Activated B cell treated with CpG ODN at 0.5 μM for 24 hours (primary cell): ENCODE results near the gene AGBL1. TPM values are rescaled to one million over a fixed set of nuclear protein-coding genes. Genes with fewer than 3 reads are reported as not detected.

Source experiments
- ATAC-seq: fragments of 200-7000 bp; cut with Tn5 transposase; one replicate; pipeline ENCODE4 v1.10.0; 2021; ENCODE audit warnings: low read depth, mild to moderate bottlenecking, moderate library complexity
- CTCF ChIA-PET: fragments of 350-600 bp; sonication (Branson Sonifier 250); formaldehyde crosslinking; loops from one replicate; lab custom pipeline; 2021; ENCODE audit warnings: antibody characterized with exemption; lab: Charles Lee
- POLR2A ChIA-PET: fragments of 350-600 bp; sonication (Branson Sonifier 250); formaldehyde crosslinking; loops from one replicate; lab custom pipeline; 2021; ENCODE audit warnings: antibody characterized with exemption; lab: Charles Lee
- DNase-seq: peaks from one replicate; pipeline ENCODE4 v3.0.0; 2022
- H3K27ac Mint-ChIP-seq: one replicate; pipeline ENCODE4 v1.8.0; 2020; ENCODE audit warnings: mixed read lengths
- H3K27me3 Mint-ChIP-seq: one replicate; pipeline ENCODE4 v1.8.0; 2021; ENCODE audit warnings: mixed read lengths
- H3K36me3 Mint-ChIP-seq: one replicate; pipeline ENCODE4 v1.8.0; 2021; ENCODE audit warnings: low read depth, mixed read lengths
- H3K4me1 Mint-ChIP-seq: one replicate; pipeline ENCODE4 v1.8.0; 2021; ENCODE audit warnings: mixed read lengths
- H3K4me3 Mint-ChIP-seq: one replicate; pipeline ENCODE4 v1.8.0; 2020; ENCODE audit warnings: mild to moderate bottlenecking, mixed read lengths
- H3K9me3 Mint-ChIP-seq: one replicate; pipeline ENCODE4 v1.8.0; 2020; ENCODE audit warnings: mixed read lengths
- CTCF ChIP-seq: fragments of 200-600 bp; IDR thresholded peaks from one replicate; pipeline ENCODE4 v1.8.0; 2022; ENCODE audit warnings: antibody characterized with exemption, mild to moderate bottlenecking
- intact Hi-C: fragments of 100-400 bp; cut with micrococcal nuclease; formaldehyde crosslinking; loops from one replicate; pipeline ENCODE4 v1.15.1; 2024
- total RNA-seq: library from RNA; stranded (reverse); gene quantifications from 2 replicates; pipeline ENCODE4 v1.2.3, GENCODE V29; 2022

The AGBL1 gene
- total RNA-seq, 1 donor from 2014 or later = not detected

DNA sequence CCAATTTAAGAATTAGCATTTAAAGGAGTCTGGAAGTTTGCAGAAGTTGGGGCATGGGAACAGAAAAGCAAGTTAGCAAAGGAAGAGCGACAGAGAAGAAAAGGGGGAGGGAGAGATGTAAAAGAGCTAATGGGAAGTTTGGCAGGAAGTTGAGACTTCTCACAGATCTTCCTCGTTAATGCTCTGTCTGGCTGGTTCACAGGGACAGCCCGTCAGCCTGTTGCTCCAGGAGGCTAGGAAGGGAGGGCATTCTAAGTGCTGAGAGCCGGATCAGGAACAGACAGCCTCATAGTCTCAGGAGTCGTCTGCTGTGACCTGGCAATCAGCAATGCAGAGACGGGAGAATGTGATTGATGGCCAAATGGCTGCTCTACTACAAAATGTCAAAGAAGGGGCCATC lies 150.3 kb downstream of the AGBL1 start:
- Mint-ChIP-seq H3K4me1 (no peaks in the 10 kb centered on the region), H3K4me3 (no peak overlapping the region), H3K27ac (no peak overlapping the region), H3K27me3 (peaks cover 15% of the 10 kb centered on the region), H3K36me3 (no peaks in the 10 kb centered on the region), H3K9me3 (peaks cover 3% of the 10 kb centered on the region)
- ChIA-PET POLR2A (no interaction called here), CTCF (no interaction called here)
- no peak for ATAC-seq
- no peak for TF ChIP-seq CTCF
- intact Hi-C loops = no loop called here
- DNase-seq = no peak

DNA sequence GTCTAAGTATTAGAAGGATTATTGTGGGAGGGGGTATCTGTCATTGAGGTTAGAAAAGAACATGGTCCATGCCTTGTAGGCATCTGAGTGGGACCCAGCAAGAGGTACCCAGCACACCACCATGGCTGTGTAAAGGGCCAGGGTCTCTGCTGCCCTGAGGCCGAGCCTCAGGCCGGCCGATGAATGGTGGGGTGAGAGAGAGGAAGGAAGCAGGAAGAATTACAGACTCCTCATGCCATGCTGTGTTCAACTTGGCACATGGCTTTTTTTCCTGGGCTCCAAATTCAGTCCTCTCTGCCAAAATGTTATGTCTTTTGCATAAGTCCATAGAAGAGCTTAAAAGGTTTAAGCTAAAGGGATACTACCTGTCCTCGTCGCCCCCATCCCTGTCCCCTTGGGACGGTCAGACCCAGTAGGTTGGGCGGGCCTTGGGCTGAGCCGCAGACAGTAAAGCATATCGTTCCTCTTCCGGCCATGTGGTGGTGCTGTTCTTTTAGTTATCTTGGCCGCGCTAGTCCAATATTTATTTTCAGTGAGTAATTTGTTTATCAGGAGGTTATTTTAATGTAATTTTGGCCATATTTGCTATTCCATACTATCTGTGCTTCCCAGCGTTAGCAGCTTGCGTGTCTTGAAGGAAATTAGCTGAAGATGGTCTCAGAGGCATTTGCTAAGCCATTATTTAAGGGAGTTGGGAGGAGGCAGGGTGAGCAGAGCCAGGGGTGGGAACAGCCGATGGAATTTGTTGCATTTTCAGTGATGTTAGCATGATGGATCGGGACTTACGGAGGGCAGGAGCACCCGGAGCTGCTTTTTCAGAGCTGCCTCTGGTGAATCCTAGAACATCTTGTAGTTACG lies 152.4 kb downstream of the AGBL1 start:
- Mint-ChIP-seq H3K27ac (no peak overlapping the region), H3K4me1 (no peaks in the 10 kb centered on the region), H3K9me3 (peaks cover 3% of the 10 kb centered on the region), H3K4me3 (no peak overlapping the region), H3K36me3 (no peaks in the 10 kb centered on the region), H3K27me3 (peaks cover 15% of the 10 kb centered on the region)
- intact Hi-C loops = no loop called here
- ATAC-seq (no peak), DNase-seq (no peak)
- POLR2A ChIA-PET = no interaction called here
- no peak for TF ChIP-seq CTCF
- CTCF ChIA-PET = no interaction called here

DNA sequence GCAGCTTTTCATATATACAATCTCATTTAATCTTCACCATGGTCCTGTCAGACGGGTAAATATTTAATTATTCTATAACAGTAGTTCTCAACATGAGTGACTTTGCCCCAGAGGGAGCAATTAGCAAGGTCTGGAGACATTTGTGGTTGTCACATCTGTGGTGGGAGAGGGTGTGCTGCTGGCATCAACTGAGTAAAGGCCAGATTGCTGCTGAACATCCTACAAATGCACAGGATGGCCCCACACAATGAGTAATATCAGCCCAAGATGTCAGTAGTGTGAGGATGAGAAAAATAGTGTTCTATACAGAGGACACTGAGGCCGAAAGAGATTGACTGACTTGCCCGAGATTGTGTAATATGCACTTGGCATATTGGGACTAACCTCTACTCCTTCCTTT lies 156.0 kb downstream of the AGBL1 start:
- DNase-seq = no peak

GRCh38 chr15:86236356-86237110 lies 156.9 kb downstream of the AGBL1 start:
- H3K27me3 Mint-ChIP-seq = peaks cover 7% of the 10 kb centered on the region
- H3K9me3 Mint-ChIP-seq = peaks cover 2% of the 10 kb centered on the region
- H3K27ac Mint-ChIP-seq = no peak overlapping the region
- H3K4me1 Mint-ChIP-seq = no peaks in the 10 kb centered on the region
- ATAC-seq (no peak), DNase-seq (no peak)
- no peak for TF ChIP-seq CTCF
- CTCF ChIA-PET = no interaction called here
- intact Hi-C loops = no loop called here
- H3K36me3 Mint-ChIP-seq = no peaks in the 10 kb centered on the region
- no peak overlapping the region for H3K4me3 Mint-ChIP-seq
- POLR2A ChIA-PET = no interaction called here

More for the DNA sequence above, 156.0 kb downstream of the AGBL1 start:
- Mint-ChIP-seq H3K27ac (no peak overlapping the region), H3K36me3 (no peaks in the 10 kb centered on the region), H3K4me3 (no peak overlapping the region), H3K9me3 (no peaks in the 10 kb centered on the region), H3K4me1 (no peaks in the 10 kb centered on the region), H3K27me3 (peaks cover 7% of the 10 kb centered on the region)
- intact Hi-C loops = no loop called here
- ATAC-seq = no peak
- ChIA-PET POLR2A (no interaction called here), CTCF (no interaction called here)
- TF ChIP-seq CTCF = no peak

- intact Hi-C loops = no loop called here
- ATAC-seq (no peak), DNase-seq (no peak)
- ChIA-PET CTCF (no interaction called here), POLR2A (no interaction called here)
- Mint-ChIP-seq H3K4me1 (no peaks in the 10 kb centered on the region), H3K27ac (no peak overlapping the region), H3K4me3 (no peak overlapping the region), H3K27me3 (peaks cover 6% of the 10 kb centered on the region), H3K9me3 (peaks cover 2% of the 10 kb centered on the region), H3K36me3 (no peaks in the 10 kb centered on the region)
- no peak for TF ChIP-seq CTCF
Measured at GRCh38 chr15:86237111-86237500, 157.4 kb downstream of the AGBL1 start.
